ENCODE data around the gene TRIM58.

DNA sequence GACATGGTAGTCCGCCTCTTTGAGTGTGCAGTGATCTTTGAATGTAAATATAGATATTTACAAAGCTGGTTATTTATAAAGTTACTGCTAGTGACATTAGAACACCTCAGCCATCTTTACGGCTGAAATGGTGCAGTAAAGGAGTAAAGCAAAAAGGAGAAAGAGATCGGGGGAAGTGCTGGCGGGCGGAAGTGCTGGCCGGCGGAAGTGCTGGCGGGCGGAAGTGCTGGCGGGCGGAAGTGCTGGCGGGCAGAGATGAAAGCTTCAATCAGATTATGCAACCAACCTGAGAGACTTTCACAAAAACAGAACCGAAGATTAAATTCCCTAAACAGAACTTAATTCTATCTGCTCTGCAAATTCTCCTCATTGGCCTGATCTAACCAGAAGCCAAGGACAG lies 31.6 kb upstream of the TRIM58 start:
- TF ChIP-seq, protein P1, sequence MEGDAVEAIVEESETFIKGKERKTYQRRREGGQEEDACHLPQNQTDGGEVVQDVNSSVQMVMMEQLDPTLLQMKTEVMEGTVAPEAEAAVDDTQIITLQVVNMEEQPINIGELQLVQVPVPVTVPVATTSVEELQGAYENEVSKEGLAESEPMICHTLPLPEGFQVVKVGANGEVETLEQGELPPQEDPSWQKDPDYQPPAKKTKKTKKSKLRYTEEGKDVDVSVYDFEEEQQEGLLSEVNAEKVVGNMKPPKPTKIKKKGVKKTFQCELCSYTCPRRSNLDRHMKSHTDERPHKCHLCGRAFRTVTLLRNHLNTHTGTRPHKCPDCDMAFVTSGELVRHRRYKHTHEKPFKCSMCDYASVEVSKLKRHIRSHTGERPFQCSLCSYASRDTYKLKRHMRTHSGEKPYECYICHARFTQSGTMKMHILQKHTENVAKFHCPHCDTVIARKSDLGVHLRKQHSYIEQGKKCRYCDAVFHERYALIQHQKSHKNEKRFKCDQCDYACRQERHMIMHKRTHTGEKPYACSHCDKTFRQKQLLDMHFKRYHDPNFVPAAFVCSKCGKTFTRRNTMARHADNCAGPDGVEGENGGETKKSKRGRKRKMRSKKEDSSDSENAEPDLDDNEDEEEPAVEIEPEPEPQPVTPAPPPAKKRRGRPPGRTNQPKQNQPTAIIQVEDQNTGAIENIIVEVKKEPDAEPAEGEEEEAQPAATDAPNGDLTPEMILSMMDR (conservative IDR thresholded peaks at IDR 0.05): no peak
- no peak for TF ChIP-seq ZFX (IDR thresholded peaks at IDR 0.05)
